ENCODE measurements around the gene DHX16. TPM values are rescaled to one million over a fixed set of nuclear protein-coding genes. Genes with fewer than 3 reads are reported as not detected.

The DHX16 gene
- total and polyA plus RNA-seq, 7 donors, result 26.6 to 70.3 (median 40.3) TPM

GRCh38 chr6:30612687-30613248, 60.0 kb downstream of the DHX16 start:
- Histone ChIP-seq H3K9me3 (no peaks in the 10 kb centered on the region), H3K27me3 (ENCODE audit: insufficient read depth in 3 of 3, low read length in 2 of 3) (no peaks in the 10 kb centered on the region), H3K36me3 (ENCODE audit: insufficient read depth in 1 of 2, low read depth in 1 of 2) (peaks cover 4 to 34% of the 10 kb centered on the region in 2 donors), H3K4me3 (peak overlapping the region; percentile 84), H3K4me1 (peaks cover 42% of the 10 kb centered on the region), H3K27ac (peak overlapping the region; percentile 99)
- DNase-seq (no peak), ATAC-seq (no peak)
- TF ChIP-seq CTCF (IDR thresholded peaks at IDR 0.05), result no peak
- intact Hi-C loops (cut with DNase I), result loop anchor here in 1 of 2 donors (5.0 kb wide), 1 partner anchor 35 kb away; no protein-coding TSS in a partner anchor
- WGBS, 3 donors, result 35 to 54% (median 35%) methylated on average over 6 of the region's 6 CpGs

- H3K4me1 ChIP-seq, result peaks cover 42% of the 10 kb centered on the region
- no peaks in the 10 kb centered on the region for H3K9me3 ChIP-seq
- H3K27ac ChIP-seq, result peak overlapping the region; percentile 99
- no peak for DNase-seq
- H3K4me3 ChIP-seq, result no peak overlapping the region
- H3K27me3 ChIP-seq (ENCODE audit: insufficient read depth in 3 of 3, low read length in 2 of 3), result no peaks in the 10 kb centered on the region
- H3K36me3 ChIP-seq (ENCODE audit: insufficient read depth in 1 of 2, low read depth in 1 of 2), result peaks cover 4 to 39% of the 10 kb centered on the region in 2 donors
- no peak for ATAC-seq
- intact Hi-C loops (cut with DNase I), result loop anchor here in 1 of 2 donors (5.0 kb wide), 1 partner anchor 35 kb away; no protein-coding TSS in a partner anchor
- peak; percentile 33 for TF ChIP-seq CTCF (IDR thresholded peaks at IDR 0.05)
- WGBS, 3 donors, result 64 to 76% (median 69%) methylated on average over 1 of the region's 1 CpG
Observed at GRCh38 chr6:30612213-30612612, 60.6 kb downstream of the DHX16 start.

- Histone ChIP-seq H3K9me3 (no peaks in the 10 kb centered on the region), H3K4me1 (peaks cover 42% of the 10 kb centered on the region), H3K36me3 (ENCODE audit: insufficient read depth in 1 of 2, low read depth in 1 of 2) (peaks cover 4 to 42% of the 10 kb centered on the region in 2 donors)
Observed at GRCh38 chr6:30611856-30612194, 61.0 kb downstream of the DHX16 start.

GRCh38 chr6:30611150-30611855, 61.5 kb downstream of the DHX16 start:
- ATAC-seq, result no peak
- WGBS, 3 donors, result 69 to 77% (median 74%) methylated on average over 9 of the region's 9 CpGs
- no peak for TF ChIP-seq CTCF (IDR thresholded peaks at IDR 0.05)
- Histone ChIP-seq H3K27me3 (ENCODE audit: insufficient read depth in 3 of 3, low read length in 2 of 3) (no peaks in the 10 kb centered on the region), H3K4me1 (peaks cover 42% of the 10 kb centered on the region), H3K27ac (peak overlapping the region; percentile 11), H3K4me3 (no peak overlapping the region), H3K36me3 (ENCODE audit: insufficient read depth in 1 of 2, low read depth in 1 of 2) (peaks cover 8 to 42% of the 10 kb centered on the region in 2 donors), H3K9me3 (no peaks in the 10 kb centered on the region)
- no peak for DNase-seq
- intact Hi-C loops (cut with DNase I), result loop anchor here in 1 of 2 donors (5.0 kb wide), 1 partner anchor 34 kb away; no protein-coding TSS in a partner anchor

More at GRCh38 chr6:30611856-30612194, 61.0 kb downstream of the DHX16 start:
- Histone ChIP-seq H3K27me3 (ENCODE audit: insufficient read depth in 3 of 3, low read length in 2 of 3) (no peaks in the 10 kb centered on the region), H3K27ac (peak overlapping the region; percentile 99), H3K4me3 (no peak overlapping the region)
- DNase-seq (no peak), ATAC-seq (no peak)
- WGBS, 3 donors, result 62 to 69% (median 65%) methylated on average over 2 of the region's 2 CpGs
- no peak for TF ChIP-seq CTCF (IDR thresholded peaks at IDR 0.05)
- intact Hi-C loops (cut with DNase I), result loop anchor here in 1 of 2 donors (5.0 kb wide), 1 partner anchor 35 kb away; no protein-coding TSS in a partner anchor

All from psoas muscle (tissue), 8 donors.